Activated naive CD8-positive, alpha-beta T cell treated with anti-CD3 and anti-CD28 coated beads, Interleukin-2, amount 10 ng/mL, durations not matched to agents 7 days and 5 days (primary cell): ENCODE measurements around the gene PTPA. TPM values are rescaled to one million over a fixed set of nuclear protein-coding genes. Genes with fewer than 3 reads are reported as not detected.

Experiments used
- ATAC-seq: fragments of 150-1000 bp; cut with Tn5 transposase; one replicate; pipeline ENCODE4 v1.10.0; 2021; ENCODE audit warnings: low read depth, moderate library complexity
- POLR2A ChIA-PET: fragments of 350-600 bp; sonication (Branson Sonifier 250); formaldehyde crosslinking; loops from one replicate; lab custom pipeline; 2021; ENCODE audit warnings: antibody characterized with exemption; lab: Charles Lee
- DNase-seq: peaks from one replicate; pipeline ENCODE4 v3.0.0; 2021
- H3K27ac Mint-ChIP-seq: one replicate; pipeline ENCODE4 v1.8.0; 2022; ENCODE audit warnings: mild to moderate bottlenecking, mixed read lengths
- H3K27me3 Mint-ChIP-seq: one replicate; pipeline ENCODE4 v1.8.0; 2022; ENCODE audit warnings: mild to moderate bottlenecking, moderate library complexity, mixed read lengths
- H3K36me3 Mint-ChIP-seq: one replicate; pipeline ENCODE4 v1.8.0; 2021; ENCODE audit warnings: mild to moderate bottlenecking, mixed read lengths
- H3K4me1 Mint-ChIP-seq: one replicate; pipeline ENCODE4 v1.8.0; 2021; ENCODE audit warnings: mixed read lengths
- H3K4me3 Mint-ChIP-seq: one replicate; pipeline ENCODE4 v1.8.0; 2022; ENCODE audit warnings: mild to moderate bottlenecking, moderate library complexity, mixed read lengths
- H3K9me3 Mint-ChIP-seq: one replicate; pipeline ENCODE4 v1.8.0; 2021; ENCODE audit warnings: mixed read lengths
- total RNA-seq, 2 experiments: library from RNA; stranded (reverse); gene quantifications; one replicate each; pipeline ENCODE4 v1.2.3, GENCODE V29; 2021

Gene PTPA
- total RNA-seq, 2 experiments from 2014 or later = 88.3 to 91.0 TPM

- Mint-ChIP-seq H3K27me3 (no peaks in the 10 kb centered on the region), H3K36me3 (no peaks in the 10 kb centered on the region), H3K27ac (no peak overlapping the region), H3K4me1 (no peaks in the 10 kb centered on the region), H3K4me3 (no peak overlapping the region), H3K9me3 (no peaks in the 10 kb centered on the region)
- no peak for ATAC-seq
- POLR2A ChIA-PET = no interaction called here
- DNase-seq = no peak
Observed at GRCh38 chr9:129095170-129095667, 16.0 kb upstream of the PTPA start.

- no peaks in the 10 kb centered on the region for H3K36me3 Mint-ChIP-seq
- POLR2A ChIA-PET = interaction anchor here (0.5 kb wide), 1 partner anchor 29 kb away, joined by 3 read pairs; no protein-coding TSS in a partner anchor
- H3K9me3 Mint-ChIP-seq = no peaks in the 10 kb centered on the region
- H3K4me1 Mint-ChIP-seq = no peaks in the 10 kb centered on the region
- no peak for ATAC-seq
- no peak for DNase-seq
- no peak overlapping the region for H3K27ac Mint-ChIP-seq
- H3K27me3 Mint-ChIP-seq = no peaks in the 10 kb centered on the region
- H3K4me3 Mint-ChIP-seq = no peak overlapping the region
Observed at GRCh38 chr9:129095908-129096307, 15.3 kb upstream of the PTPA start.

GRCh38 chr9:129097671-129098306 is 13.4 kb upstream of the PTPA start:
- DNase-seq = no peak
- no peak for ATAC-seq
- POLR2A ChIA-PET = interaction anchor here (2.0 kb wide), 1 partner anchor 17 kb away, joined by 7 read pairs; the partner anchor contains the start of gene DOLPP1
- Mint-ChIP-seq H3K36me3 (no peaks in the 10 kb centered on the region), H3K27me3 (no peaks in the 10 kb centered on the region), H3K27ac (no peak overlapping the region), H3K9me3 (no peaks in the 10 kb centered on the region), H3K4me3 (no peak overlapping the region), H3K4me1 (no peaks in the 10 kb centered on the region)

- DNase-seq (no peak), ATAC-seq (no peak)
- Mint-ChIP-seq H3K36me3 (no peaks in the 10 kb centered on the region), H3K4me3 (no peak overlapping the region), H3K9me3 (no peaks in the 10 kb centered on the region), H3K27ac (no peak overlapping the region), H3K4me1 (no peaks in the 10 kb centered on the region), H3K27me3 (no peaks in the 10 kb centered on the region)
- POLR2A ChIA-PET = interaction anchor here (2.0 kb wide), 1 partner anchor 17 kb away, joined by 7 read pairs; the partner anchor contains the start of gene DOLPP1
Observed at GRCh38 chr9:129098328-129098727, 12.9 kb upstream of the PTPA start.

GRCh38 chr9:129100383-129101169 is 10.6 kb upstream of the PTPA start:
- H3K4me3 Mint-ChIP-seq = no peak overlapping the region
- no peak overlapping the region for H3K27ac Mint-ChIP-seq
- DNase-seq = no peak
- H3K9me3 Mint-ChIP-seq = no peaks in the 10 kb centered on the region
- POLR2A ChIA-PET = interaction anchor here (0.6 kb wide), 1 partner anchor 44 kb away, joined by 3 read pairs; no protein-coding TSS in a partner anchor
- H3K36me3 Mint-ChIP-seq = no peaks in the 10 kb centered on the region
- no peak for ATAC-seq
- no peaks in the 10 kb centered on the region for H3K27me3 Mint-ChIP-seq
- no peaks in the 10 kb centered on the region for H3K4me1 Mint-ChIP-seq

GRCh38 chr9:129101279-129101678 is 9.9 kb upstream of the PTPA start:
- no peak overlapping the region for H3K27ac Mint-ChIP-seq
- no peaks in the 10 kb centered on the region for H3K4me1 Mint-ChIP-seq
- no peaks in the 10 kb centered on the region for H3K36me3 Mint-ChIP-seq
- no peaks in the 10 kb centered on the region for H3K9me3 Mint-ChIP-seq
- POLR2A ChIA-PET = interaction anchor here (0.6 kb wide), 1 partner anchor 44 kb away, joined by 3 read pairs; no protein-coding TSS in a partner anchor
- no peak overlapping the region for H3K4me3 Mint-ChIP-seq
- ATAC-seq (no peak), DNase-seq (no peak)
- H3K27me3 Mint-ChIP-seq = no peaks in the 10 kb centered on the region

DNA sequence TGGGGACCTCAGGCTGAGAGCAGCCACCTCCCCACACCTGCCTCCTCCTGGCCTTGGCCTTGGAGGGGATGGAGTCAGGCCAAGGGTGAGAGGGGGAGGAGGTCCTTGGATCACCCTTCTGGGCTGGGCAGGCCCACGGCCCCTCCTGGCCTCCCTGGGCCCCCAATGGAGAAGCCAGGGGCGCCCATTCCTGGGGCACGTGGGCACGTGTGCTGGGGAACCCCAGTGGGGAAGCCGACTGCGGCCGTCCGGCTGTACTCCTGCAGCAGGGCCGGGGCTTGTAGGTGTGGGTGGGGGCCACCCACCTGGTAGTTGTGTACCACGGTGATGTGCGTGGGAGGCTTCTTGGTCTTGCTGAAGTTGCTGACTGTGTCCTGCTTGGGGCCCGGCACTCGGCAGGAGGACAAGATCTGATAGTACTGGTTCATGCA is 9.1 kb upstream of the PTPA start:
- POLR2A ChIA-PET = no interaction called here
- no peak overlapping the region for H3K27ac Mint-ChIP-seq

DNA sequence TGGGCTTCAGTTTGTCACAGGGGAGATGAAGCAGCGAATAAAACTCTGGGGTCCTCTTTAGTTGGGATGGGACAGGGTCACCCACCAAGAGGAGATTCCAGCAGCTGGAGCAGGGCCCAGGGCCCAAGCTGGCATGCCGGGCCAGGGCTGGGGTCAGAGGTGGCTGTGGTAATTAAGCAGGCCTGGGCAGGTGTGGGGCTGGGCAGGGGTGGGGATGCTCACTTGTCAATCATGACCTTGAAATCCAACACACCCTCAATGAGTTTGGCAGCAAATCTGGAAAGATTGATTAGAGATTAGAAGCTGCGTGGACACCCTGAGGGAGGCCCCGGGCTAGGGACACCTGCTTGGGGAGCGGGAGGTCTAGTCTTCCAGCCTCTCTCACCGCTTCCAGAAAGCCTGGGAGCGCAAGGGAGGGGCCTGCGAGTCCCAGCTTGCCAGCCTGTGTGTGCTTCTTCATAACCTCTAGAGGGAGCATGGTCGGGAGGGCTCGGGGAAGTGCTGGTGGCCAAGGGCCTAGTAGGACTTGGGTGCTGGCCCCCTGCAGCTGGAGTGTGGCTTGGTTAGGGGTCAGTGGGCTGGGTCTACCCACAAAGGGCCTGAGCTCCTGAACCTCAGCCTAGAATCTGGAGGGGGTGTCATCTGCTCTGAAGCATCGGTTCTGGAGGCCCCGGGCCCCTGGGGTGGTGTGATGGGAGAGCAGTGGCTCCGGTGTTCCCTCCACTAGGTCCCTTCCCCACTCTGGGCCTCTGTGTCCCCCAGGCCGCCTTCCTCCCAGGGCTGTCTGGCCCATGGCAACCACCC is 8.2 kb upstream of the PTPA start:
- no peak overlapping the region for H3K27ac Mint-ChIP-seq
- H3K36me3 Mint-ChIP-seq = no peaks in the 10 kb centered on the region
- peak; percentile 58 for ATAC-seq
- no peaks in the 10 kb centered on the region for H3K27me3 Mint-ChIP-seq
- POLR2A ChIA-PET = interaction anchor here (1.5 kb wide), 1 partner anchor 22 kb away, joined by 5 read pairs; the partner anchor contains the start of gene DOLPP1
- no peak for DNase-seq
- no peaks in the 10 kb centered on the region for H3K4me1 Mint-ChIP-seq
- no peaks in the 10 kb centered on the region for H3K9me3 Mint-ChIP-seq
- no peak overlapping the region for H3K4me3 Mint-ChIP-seq

More for the DNA sequence above, 9.1 kb upstream of the PTPA start:
- no peaks in the 10 kb centered on the region for H3K9me3 Mint-ChIP-seq
- no peak for DNase-seq
- H3K27me3 Mint-ChIP-seq = no peaks in the 10 kb centered on the region
- H3K4me3 Mint-ChIP-seq = no peak overlapping the region
- no peaks in the 10 kb centered on the region for H3K4me1 Mint-ChIP-seq
- no peaks in the 10 kb centered on the region for H3K36me3 Mint-ChIP-seq
- no peak for ATAC-seq

GRCh38 chr9:129103595-129103965 is 7.6 kb upstream of the PTPA start:
- no peaks in the 10 kb centered on the region for H3K27me3 Mint-ChIP-seq
- peaks cover 2% of the 10 kb centered on the region for H3K4me1 Mint-ChIP-seq
- H3K4me3 Mint-ChIP-seq = no peak overlapping the region
- H3K9me3 Mint-ChIP-seq = no peaks in the 10 kb centered on the region
- ATAC-seq (no peak), DNase-seq (no peak)
- POLR2A ChIA-PET = interaction anchor here (1.5 kb wide), 1 partner anchor 23 kb away, joined by 5 read pairs; the partner anchor contains the start of gene DOLPP1
- H3K36me3 Mint-ChIP-seq = no peaks in the 10 kb centered on the region
- H3K27ac Mint-ChIP-seq = no peak overlapping the region

DNA sequence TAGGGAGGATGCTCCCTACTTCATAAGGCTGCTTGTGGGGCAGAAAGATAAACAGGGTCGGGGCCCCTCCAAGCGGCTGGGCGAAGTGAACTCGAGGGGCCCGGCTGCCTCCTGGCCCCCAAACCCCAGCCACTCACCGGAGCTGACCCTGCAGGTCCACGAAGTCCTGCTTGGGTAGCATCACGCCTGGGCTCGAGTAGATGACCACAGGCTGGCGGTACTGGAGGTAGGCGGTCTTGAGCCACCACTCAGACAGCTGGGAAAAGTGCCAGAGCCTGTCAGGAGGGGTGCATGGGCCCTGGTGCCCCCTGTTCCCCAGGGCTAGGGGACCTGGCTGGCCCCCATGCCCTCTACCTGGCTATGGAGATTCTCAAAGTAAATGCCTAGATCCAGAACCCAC is 7.2 kb upstream of the PTPA start:
- no peak overlapping the region for H3K4me3 Mint-ChIP-seq

DNA sequence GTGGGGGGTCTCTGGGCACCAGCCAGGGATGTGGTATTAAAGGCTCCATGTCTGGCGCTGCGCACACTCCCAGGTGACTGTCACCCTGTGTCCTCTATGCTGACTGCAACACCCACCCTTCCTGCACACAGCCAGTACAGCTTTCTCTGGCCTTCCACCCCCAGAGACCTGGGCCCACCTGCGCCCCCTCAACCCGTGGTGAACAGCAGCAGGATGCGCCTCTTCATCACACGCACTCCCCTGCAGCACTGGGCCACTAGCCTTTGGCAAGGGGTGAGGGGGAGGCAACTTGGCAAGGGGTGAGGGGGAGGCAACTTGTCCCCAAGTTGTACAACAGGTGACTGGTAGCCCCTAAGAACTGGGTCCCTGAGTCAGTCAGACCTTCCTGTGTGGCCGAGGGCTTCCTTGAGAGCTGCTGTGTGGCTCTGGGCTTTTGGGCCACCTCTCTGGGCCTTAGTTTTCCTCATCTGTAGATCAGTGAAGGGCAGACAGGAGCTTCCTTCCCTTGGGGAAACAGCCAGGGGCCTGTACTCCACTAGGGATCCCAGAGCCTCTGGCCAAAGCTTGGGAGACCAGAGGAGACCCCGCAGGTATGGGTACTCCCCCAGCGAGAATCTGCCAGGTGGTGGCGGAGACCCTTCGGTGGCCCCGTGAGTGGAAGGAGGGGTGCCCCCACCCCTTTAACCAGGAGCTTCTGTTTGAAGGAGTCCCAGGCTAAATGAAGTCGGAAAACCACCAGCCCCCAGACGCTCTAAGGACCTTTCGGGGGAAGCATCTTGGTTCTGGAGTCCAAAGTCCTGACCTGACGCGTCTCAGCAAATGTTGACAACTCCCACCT is 5.1 kb upstream of the PTPA start:
- Mint-ChIP-seq H3K9me3 (no peaks in the 10 kb centered on the region), H3K4me3 (no peak overlapping the region), H3K27me3 (no peaks in the 10 kb centered on the region), H3K36me3 (no peaks in the 10 kb centered on the region), H3K27ac (no peak overlapping the region), H3K4me1 (peaks cover 7% of the 10 kb centered on the region)
- ATAC-seq = no peak
- POLR2A ChIA-PET = no interaction called here
- no peak for DNase-seq

More for the DNA sequence above, 7.2 kb upstream of the PTPA start:
- H3K4me1 Mint-ChIP-seq = peaks cover 3% of the 10 kb centered on the region
- DNase-seq (no peak), ATAC-seq (no peak)
- no peak overlapping the region for H3K27ac Mint-ChIP-seq
- H3K36me3 Mint-ChIP-seq = no peaks in the 10 kb centered on the region
- POLR2A ChIA-PET = interaction anchor here (1.5 kb wide), 1 partner anchor 23 kb away, joined by 5 read pairs; the partner anchor contains the start of gene DOLPP1
- H3K9me3 Mint-ChIP-seq = no peaks in the 10 kb centered on the region
- no peaks in the 10 kb centered on the region for H3K27me3 Mint-ChIP-seq

DNA sequence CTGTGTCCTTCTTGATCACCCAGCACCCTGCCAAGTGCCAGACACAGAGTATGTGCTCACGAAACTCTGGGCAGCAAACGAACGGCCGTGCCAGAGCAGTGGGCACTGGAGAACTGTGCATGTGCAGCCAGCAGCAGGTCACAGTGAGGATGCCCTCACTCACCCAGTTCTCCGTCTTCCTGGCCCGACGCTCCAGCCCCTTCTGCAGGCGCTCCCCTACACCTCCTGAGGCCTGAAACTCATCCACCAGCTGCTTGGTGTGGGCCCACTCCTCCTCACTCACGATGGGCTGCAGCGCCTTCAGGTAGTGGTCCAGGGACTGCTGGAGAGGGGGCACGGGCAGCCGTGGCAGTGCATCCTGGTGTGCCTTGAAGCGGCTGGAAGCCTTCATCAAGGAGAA is 3.6 kb upstream of the PTPA start:
- H3K27ac Mint-ChIP-seq = no peak overlapping the region
- ATAC-seq (no peak), DNase-seq (no peak)
- POLR2A ChIA-PET = no interaction called here
- H3K4me3 Mint-ChIP-seq = no peak overlapping the region
- peaks cover 14% of the 10 kb centered on the region for H3K4me1 Mint-ChIP-seq
- H3K27me3 Mint-ChIP-seq = no peaks in the 10 kb centered on the region
- no peaks in the 10 kb centered on the region for H3K36me3 Mint-ChIP-seq
- H3K9me3 Mint-ChIP-seq = no peaks in the 10 kb centered on the region
